Right ventricle myocardium inferior (tissue), 1 donor: ENCODE measurements around the gene CCDC33. TPM values are rescaled to one million over a fixed set of nuclear protein-coding genes. Genes with fewer than 3 reads are reported as not detected.
"Not testable (repeated sequence)": the region's sequence is repeated elsewhere in the genome, so short reads cannot be mapped to it uniquely, and the experiment has no call there.

Source experiments
- ATAC-seq: fragments of 200-7000 bp; cut with Tn5 transposase; one replicate; pipeline ENCODE4 v1.9.1; 2020; ENCODE audit warnings: mild to moderate bottlenecking, moderate library complexity
- DNase-seq: peaks from one replicate; pipeline ENCODE4 v3.0.0; 2021; ENCODE audit errors: missing footprints
- intact Hi-C: fragments of 100-400 bp; cut with DNase I; formaldehyde crosslinking; loops from one replicate; pipeline ENCODE4 v1.11.0; 2022
- total RNA-seq: library from RNA; stranded (reverse); fragmentation: NEBNext Ultra II Directional; extraction: Animal tissue kit (Norgen Biotek cat#: 25700); gene quantifications from one replicate; pipeline ENCODE4 v1.2.1, GENCODE V29; 2021
- donor health status: DM: no; HTN: yes; CAD: no; lungs with severe emphysema.

The CCDC33 gene
- total RNA-seq, 1 donor from 2014 or later: not detected

DNA sequence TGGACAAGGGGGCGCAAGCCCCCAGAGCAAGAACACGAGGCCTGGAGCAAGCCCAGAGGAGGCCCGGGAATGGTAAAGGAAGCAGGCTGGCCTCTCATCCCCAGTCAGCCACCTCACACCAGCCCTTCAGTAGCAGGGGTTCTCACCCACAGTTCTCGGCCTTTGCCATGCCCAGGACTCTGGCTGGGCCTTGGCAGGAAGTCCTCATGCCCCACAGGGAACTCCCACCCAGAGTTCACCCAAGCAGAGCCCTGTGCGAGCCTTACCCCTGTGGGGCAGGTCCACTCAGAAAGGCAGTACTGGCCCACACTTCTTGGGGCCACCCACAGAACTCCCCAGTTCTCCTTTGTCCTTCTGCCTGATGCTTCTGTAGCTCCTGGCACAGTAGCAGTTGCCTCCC lies 101.0 kb downstream of the CCDC33 start:
- ATAC-seq: no peak
- DNase-seq: no peak
- intact Hi-C loops: no loop called here

DNA sequence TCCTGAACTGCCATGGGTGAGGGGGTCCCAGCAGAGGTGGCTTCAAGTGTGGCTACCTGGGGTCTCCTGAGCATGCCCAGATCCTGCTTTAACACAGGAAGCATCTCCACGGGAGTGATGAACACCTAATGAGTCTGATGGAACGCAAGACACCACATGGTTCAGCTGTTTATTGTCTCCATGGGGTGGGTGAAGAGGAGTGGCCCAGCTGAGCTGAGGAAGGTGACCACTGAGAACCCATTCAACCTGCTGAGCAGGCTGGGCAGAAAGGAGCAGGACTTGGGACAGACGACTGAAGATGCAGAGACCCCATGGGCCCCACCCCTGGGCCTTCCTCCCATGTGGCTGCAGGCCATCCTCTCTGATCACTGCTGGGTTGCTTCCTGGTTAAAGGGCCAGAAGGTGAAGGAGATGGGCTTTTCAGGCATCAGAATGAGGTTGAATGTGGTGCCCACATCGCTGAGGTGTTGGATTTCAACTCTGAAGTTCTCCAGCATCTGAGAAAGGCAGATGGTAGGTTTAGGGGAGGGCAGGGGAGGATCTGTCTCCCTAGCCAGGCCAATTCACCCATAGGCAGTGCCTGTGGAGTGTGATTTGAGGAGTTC lies 101.6 kb downstream of the CCDC33 start:
- intact Hi-C loops: no loop called here
- no peak for DNase-seq
- no peak for ATAC-seq

DNA sequence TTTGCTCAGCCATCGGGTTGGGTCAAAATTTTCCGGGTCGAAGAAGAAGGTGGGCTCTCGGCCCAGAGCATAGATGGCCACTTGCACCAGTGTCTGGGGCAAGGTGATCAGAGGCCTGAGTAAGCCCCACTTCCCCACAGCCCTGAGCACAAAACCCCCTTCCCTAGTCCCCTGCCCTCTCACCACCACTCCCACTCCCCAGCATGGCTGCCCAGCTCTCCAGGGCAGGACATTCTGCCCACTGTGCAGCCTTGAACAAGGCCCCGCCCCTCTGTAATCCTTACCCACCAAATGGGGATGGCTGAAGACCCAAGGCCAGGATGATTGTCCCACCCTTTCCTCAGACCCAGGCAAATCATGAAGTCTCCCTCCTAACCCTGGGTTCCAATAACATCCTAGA lies 102.5 kb downstream of the CCDC33 start:
- ATAC-seq: no peak
- intact Hi-C loops: no loop called here
- DNase-seq: no peak

DNA sequence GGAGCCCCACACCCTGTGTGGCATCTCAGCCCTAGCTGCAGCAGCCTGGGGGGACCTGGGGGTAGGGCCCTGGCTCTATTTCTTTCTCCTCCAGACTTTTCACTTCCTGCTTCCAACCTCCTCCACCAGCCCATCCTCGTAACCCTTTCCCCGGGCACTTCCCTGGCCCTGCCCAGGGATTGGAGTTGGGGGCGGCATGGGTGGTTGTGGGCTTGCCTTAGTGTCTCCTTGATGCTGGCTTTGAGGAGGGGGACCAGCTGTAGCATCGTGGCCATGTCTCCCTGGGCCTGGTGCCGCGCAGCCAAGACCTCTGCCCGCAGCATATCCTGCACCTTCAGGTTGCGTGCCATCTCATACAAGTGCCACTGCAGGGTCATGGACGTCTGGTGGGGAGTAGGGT lies 103.2 kb downstream of the CCDC33 start:
- ATAC-seq: no peak
- DNase-seq: no peak
- intact Hi-C loops: no loop called here

DNA sequence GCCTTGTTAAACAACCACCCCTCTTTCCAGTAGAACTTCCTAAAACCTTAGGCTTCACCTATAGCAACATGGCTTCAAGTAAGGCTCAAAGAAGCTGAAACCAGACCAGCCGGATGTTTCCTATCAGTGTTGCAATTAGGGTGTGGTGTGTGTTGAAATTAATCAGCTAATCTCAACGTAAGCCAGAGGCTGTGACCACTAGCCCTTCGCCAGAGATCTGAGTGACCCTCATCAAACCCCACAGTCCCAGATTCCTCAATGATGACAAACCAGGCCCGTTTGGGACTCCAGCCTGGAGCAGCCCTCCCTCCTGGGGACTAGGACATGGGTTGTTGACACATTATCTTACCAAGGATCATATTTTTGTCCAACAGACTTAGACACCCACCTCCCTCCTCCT lies 104.0 kb downstream of the CCDC33 start:
- DNase-seq (no peak), ATAC-seq (no peak)
- intact Hi-C loops: no loop called here

DNA sequence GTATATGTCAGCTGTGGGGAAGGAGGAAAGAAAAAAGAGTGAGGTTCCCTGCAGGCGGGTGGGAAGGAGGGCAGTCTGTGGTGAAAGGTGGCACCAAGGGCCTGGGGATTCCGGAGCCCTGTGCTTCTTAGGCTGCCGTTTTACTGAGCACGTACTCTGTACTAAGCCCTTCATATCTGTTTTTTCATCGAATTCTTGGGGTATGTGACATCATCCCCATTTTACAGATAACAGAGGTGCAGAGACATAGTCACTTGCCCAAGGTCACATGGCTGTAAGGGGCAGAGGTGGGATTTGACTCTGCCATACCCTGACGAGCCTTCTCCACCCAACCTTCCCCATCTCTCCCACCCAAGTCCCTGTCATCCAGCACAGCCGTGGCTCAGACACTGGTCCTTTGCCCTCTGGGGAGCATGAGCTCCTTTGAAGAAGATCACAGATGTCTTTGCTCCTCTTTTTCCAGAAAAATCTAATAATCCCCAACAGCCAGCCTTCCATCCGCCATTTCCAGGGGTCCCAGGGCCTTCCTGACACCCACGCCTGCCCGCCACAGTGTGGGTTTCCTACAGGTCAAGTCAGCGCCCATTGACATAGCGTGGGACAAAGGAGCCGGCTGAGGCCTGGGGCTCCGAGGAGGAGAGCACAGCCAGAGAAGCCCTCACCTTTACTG lies 107.1 kb downstream of the CCDC33 start:
- ATAC-seq (no peak), DNase-seq (no peak)
- intact Hi-C loops: no loop called here

DNA sequence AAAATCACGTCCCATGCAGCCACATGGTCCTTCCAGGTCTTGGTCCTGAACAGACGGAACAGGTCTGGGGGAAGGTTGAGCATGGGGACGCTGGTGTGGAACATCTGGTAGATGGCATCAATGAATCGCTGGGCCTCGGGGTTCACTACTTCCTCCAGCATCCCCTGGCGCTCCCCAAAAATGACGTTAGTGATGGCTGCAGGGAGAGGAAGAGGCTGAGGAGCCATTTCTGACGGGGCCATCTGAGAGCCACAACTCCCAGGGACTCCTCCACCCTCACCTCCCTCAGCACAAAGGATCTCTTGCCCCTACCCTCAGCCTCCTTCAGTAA lies 107.6 kb downstream of the CCDC33 start:
- ATAC-seq (no peak), DNase-seq (no peak)
- intact Hi-C loops: no loop called here

DNA sequence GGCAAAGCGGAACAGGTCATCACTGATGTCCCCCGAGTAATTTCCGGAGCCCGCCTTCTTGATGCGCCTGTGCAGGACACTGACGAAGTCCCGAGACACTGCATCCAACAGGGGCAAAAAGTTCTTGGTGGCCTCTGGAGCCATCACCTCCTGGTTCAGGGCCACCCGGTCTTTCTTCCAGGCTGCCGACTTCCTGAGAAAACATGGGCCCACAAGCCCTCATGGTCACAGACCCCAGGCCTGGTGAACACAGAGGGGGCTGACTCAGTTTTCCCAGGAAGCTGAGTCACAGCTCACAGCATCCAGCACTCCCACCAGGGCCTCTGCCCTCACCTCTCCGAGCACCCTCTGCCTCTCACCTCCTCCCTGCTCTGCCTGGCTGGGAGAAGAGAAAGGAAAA lies 108.9 kb downstream of the CCDC33 start:
- no peak for DNase-seq
- ATAC-seq: no peak
- intact Hi-C loops: no loop called here

DNA sequence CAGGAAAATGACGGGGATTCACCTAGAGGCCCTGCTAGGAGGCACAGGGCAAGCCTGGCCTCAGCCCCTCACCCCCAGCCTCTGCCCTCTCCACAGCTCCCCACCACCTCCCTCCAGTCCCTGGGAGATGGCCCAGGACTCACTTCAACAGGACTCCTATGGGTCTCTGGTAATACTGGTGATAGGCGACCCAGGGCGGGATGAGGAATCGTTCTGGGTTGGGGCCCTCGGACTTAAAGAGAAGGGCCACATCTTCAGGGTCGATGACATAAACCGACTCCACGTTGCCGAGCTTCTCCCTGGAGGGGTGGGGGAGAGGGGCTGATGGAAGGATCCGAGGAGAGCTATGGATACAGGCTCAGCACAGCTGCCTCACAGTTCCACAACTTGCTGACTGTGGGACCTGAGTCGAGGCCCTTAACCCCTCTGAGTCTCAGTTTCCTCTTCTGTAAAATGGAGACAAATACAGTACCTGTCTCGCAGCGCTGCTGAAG lies 111.7 kb downstream of the CCDC33 start:
- no peak for ATAC-seq
- DNase-seq: no peak
- intact Hi-C loops: no loop called here

DNA sequence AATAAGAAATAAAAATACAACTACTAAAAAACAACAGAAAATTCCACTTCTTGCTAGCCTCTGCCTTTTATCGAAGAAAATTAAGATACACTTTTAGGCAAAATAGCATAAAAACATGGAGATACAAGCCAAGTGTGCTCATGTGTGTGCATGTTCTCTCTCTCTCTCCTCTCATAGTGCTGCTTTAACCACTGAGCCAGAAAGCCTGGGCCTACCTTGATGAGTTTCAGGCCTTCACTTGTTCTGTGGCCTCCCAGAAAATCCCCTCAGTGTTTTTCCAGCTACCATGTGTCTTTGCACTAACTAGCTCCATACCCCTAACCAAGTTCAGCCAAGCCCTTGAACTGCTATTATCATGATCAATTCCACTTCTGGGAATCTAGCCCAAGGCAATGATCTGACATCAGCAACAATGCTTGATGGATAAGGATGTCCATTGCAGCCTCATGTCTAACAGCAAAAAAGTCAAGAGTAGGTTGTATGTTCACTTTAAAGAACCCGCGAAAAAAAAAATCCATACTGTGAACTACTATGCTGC lies 113.2 kb downstream of the CCDC33 start:
- intact Hi-C loops: no loop called here
- DNase-seq (no peak), ATAC-seq (no peak)

DNA sequence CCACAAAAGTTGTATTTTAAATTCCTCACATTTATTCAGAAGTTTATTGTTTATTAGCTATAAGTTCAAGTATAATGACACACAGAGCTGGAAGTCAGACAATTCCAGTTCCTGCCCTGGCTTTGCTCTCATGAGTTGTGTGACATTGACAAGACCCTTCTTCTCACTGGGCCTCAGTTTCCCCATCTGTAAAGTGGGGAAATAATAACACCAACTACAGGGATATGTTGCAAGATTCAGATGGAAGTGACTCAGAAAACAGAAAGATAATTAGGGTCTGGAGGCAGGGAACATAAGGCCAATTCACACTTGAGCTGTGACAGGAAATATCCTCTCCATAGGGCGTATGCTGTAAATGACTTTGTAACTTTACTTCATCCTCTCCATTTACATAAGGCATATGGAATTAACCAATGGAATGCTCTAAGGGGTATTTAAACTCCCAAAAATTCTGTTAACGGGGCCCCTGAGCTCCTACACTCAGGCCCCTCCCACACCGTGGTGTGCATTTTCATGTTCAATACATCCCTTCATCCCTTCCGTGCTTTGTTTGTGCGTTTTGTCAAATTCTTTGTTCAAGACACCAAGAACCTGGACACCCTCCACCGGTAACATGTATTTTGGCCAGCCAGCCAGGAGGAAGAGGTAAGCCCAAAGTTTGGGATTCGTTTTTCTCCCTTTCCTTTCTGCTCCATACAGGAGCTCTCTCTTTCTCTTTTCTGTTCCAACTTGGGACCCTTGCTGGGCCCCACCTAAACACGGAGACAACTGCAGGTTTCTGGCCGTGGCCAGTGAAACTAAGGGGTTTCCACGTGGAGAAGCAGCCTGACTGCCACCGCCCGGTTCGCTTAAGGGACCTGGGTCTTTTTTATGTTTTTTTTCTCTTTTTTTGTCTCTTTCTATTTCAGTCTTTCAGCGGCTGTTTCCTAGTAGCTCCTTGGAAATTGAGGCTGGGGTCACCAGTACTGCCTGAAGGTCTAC lies 114.5 kb downstream of the CCDC33 start:
- DNase-seq (no peak), ATAC-seq (no peak)
- intact Hi-C loops: no loop called here

DNA sequence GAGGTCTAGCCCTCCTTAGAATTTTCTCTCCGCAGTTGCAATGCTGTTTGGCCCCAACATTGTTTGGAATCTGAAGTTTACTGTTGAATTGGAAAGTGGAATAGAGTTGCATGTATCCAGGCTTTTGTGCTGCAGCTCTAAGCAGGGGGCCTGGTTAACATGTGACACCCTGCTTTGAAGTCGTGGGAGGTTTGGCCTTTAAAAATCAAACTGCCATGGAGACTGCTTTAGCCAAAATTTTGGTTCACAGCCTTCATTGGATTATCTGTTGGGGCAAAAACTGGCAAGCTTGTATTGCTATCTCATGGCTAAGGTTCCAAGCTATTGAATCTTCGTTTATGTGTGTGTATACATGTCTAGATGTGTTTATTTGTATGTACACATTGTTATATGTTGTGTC lies 115.5 kb downstream of the CCDC33 start:
- no peak for ATAC-seq
- intact Hi-C loops: no loop called here
- no peak for DNase-seq

DNA sequence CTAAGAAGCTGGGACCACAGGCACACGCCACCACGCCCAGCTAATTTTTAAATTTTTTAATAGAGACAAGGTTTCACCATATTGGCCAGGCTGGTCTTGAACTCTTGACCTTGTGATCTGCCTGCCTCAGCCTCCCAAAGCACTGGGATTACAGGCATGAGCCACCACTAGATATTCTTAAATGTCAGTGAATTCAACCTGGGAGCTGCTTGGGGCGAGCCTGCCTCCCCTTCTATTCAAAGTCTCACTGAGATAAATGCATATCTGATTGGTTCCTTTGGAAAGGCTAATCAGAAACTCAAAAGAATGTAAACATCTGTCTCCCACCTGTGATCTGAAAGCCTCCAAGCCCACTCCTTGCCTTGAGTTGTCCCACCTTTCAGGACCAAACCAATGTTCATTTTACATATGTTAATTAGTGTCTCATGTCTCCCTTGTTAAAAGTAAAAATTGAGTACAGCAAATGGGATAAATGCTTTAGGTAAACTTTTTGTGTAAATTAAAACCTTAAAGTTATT lies 116.3 kb downstream of the CCDC33 start:
- ATAC-seq: no peak
- intact Hi-C loops: no loop called here

DNA sequence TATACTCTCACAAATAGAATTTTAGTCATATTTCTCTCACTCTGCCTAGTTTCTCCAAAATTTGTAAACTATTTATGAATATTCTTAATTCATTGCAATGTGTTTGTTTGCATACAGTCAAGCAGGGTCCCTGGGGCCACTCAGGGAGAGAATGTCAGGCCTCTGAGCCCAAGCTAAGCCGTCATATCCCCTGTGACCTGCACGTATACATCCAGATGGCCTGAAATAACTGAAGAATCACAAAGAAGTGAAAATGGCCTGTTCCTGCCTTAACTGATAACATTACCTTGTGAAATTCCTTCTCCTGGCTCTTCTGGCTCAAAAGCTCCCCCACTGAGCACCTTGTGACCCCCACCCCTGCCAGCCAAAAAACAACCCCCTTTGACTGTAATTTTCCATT lies 117.9 kb downstream of the CCDC33 start:
- ATAC-seq, DNase-seq, intact Hi-C loops: not testable (repeated sequence)

More for the DNA sequence above, 116.3 kb downstream of the CCDC33 start:
- no peak for DNase-seq

DNA sequence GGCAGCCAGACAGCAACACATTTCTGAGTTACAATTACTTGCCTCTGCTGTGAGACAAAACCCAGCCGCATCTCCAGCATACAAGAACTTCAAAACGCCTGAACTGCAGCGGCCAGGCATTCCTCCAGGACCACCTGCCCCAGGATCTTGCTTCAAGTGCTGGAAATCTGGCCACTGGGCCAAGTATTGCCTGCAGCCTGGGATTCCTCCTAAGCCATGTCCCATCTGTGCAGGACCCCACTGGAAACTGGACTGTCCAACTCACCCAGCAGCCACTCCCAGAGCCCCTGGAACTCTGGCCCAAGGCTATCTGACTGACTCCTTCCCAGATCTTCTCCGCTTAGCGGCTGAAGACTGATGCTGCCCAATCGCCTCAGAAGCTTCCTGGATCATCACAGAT lies 119.9 kb downstream of the CCDC33 start:
- intact Hi-C loops, ATAC-seq, DNase-seq: not testable (repeated sequence)

DNA sequence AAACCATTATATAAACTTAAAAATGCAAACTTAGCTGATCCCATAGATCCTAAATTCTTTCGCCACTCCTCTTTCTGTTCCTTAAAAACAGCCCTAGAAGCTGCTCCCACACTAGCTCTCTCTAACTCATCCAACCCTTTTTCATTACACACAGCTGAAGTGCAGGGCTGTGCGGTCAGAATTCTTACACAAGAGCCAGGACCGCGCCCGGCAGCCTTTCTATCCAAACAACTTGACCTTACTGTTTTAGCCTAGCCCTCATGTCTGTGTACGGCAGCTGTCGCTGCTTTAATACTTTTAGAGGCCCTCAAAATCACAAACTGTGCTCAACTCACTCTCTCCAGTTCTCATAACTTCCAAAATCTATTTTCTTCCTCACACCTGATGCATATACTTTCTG lies 121.4 kb downstream of the CCDC33 start:
- DNase-seq, intact Hi-C loops, ATAC-seq: not testable (repeated sequence)

DNA sequence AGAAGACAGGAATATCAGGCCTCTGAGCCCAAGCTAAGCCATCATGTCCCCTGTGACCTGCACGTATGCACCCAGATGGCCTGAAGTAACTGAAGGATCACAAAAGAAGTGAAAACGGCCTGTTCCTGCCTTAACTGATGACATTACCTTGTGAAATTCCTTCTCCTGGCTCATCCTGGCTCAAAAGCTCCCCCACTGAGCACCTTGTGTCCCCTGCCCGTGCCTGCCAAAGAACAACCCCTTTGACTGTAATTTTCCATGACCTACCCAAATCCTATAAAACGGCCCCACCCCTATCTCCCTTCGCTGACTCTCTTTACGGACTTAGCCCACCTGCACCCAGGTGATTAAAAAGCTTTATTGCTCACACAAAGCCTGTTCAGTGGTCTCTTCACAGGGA lies 123.2 kb downstream of the CCDC33 start:
- intact Hi-C loops, DNase-seq, ATAC-seq: not testable (repeated sequence)

DNA sequence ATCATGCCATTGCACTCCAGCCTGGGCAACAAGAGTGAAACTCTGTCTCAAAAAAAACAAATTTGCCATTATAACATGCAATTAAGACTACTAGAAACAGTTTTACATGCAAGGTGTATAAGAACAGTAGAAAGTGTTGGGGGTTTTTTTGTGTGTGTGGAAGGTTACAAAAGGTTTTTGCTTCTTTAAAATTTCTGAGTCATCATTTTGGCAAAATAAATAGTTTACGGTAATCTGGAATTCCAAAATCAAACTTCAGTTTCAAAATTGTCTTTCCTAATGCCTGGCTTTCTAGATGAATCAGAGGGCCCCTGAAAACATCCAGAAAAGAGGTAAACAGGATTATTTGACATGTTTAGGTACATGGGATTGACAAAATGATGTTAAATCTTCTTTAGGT lies 124.7 kb downstream of the CCDC33 start:
- DNase-seq, intact Hi-C loops, ATAC-seq: not testable (repeated sequence)

DNA sequence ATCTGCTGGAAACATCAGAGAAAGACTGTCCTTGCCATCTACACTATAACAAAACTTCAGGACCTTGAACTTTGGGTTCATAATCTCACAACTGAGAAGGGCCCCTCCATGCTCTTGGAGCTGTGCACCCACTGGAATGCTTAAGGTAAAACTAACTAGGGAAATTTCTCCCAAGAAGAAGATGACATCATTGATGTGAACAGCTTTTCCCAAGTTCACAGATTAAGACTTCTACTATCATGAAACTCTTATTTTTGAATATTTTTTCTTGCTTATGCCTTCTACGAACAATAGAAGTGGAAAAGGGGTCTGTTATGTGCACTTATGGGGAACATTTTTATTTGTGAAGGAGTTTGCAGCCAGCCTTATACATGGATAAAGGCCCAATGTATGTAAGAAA lies 126.4 kb downstream of the CCDC33 start:
- no peak for DNase-seq
- intact Hi-C loops: no loop called here

More for the DNA sequence above, 126.4 kb downstream of the CCDC33 start:
- no peak for ATAC-seq
